ENCODE results near the gene PIP5K1C. TPM values are rescaled to one million over a fixed set of nuclear protein-coding genes. Genes with fewer than 3 reads are reported as not detected.

Gene PIP5K1C
- total and polyA plus RNA-seq, 9 of the 15 experiments (the other 6 are each of a cell fraction or from before 2014, with no cell fraction given) = 0.38 to 22.1 (median 4.1) TPM

- TF ChIP-seq E2F4 (CRISPR knock-in tag; IDR thresholded peaks at IDR 0.05; ENCODE audit: low read depth) (no peak), ZNF79 (CRISPR knock-in tag; IDR thresholded peaks at IDR 0.05; ENCODE audit: low read depth) (no peak), KAT8 (IDR thresholded peaks at IDR 0.05; ENCODE audit: low read depth) (no peak), NCOA6 (IDR thresholded peaks at IDR 0.05) (no peak), FOXP4 (CRISPR knock-in tag; IDR thresholded peaks at IDR 0.05; ENCODE audit: borderline replicate concordance) (no peak), STAG1 (CRISPR knock-in tag; IDR thresholded peaks at IDR 0.05; ENCODE audit: borderline replicate concordance) (no peak), KDM5B (IDR thresholded peaks at IDR 0.05; ENCODE audit: insufficient replicate concordance, low read depth, low read length) (no peak), SRSF7 (optimal IDR thresholded peaks at IDR 0.05; ENCODE audit: low read depth, low read length) (no peak), POLR2A (conservative IDR thresholded peaks at IDR 0.05) (peak; percentile 61), HNRNPUL1 (IDR thresholded peaks at IDR 0.05; ENCODE audit: low read length) (no peak), PTRF (tag; IDR thresholded peaks at IDR 0.05) (no peak), ZNF668 (CRISPR knock-in tag; IDR thresholded peaks at IDR 0.05) (no peak), GATAD2A (IDR thresholded peaks at IDR 0.05) (peak; percentile 51; the same call in 1 of the 2 replicates), HEY1 (CRISPR knock-in tag; IDR thresholded peaks at IDR 0.05; ENCODE audit: borderline replicate concordance) (no peak), NFE2 (IDR thresholded peaks at IDR 0.05; ENCODE audit: low read depth) (0 out of 2 replicates have a peak, but pooled peaks have one; percentile 18), ZBTB43 (CRISPR knock-in tag; IDR thresholded peaks at IDR 0.05) (no peak), RBM14 (IDR thresholded peaks at IDR 0.05; ENCODE audit: borderline replicate concordance, insufficient read depth, low read depth, low read length) (no peak), FOXP1 (CRISPR knock-in tag; IDR thresholded peaks at IDR 0.05) (no peak), TEAD2 (tag; IDR thresholded peaks at IDR 0.05) (no peak), ZNF143 (CRISPR knock-in tag; IDR thresholded peaks at IDR 0.05) (no peak)
- TF ChIP-seq, protein P1, sequence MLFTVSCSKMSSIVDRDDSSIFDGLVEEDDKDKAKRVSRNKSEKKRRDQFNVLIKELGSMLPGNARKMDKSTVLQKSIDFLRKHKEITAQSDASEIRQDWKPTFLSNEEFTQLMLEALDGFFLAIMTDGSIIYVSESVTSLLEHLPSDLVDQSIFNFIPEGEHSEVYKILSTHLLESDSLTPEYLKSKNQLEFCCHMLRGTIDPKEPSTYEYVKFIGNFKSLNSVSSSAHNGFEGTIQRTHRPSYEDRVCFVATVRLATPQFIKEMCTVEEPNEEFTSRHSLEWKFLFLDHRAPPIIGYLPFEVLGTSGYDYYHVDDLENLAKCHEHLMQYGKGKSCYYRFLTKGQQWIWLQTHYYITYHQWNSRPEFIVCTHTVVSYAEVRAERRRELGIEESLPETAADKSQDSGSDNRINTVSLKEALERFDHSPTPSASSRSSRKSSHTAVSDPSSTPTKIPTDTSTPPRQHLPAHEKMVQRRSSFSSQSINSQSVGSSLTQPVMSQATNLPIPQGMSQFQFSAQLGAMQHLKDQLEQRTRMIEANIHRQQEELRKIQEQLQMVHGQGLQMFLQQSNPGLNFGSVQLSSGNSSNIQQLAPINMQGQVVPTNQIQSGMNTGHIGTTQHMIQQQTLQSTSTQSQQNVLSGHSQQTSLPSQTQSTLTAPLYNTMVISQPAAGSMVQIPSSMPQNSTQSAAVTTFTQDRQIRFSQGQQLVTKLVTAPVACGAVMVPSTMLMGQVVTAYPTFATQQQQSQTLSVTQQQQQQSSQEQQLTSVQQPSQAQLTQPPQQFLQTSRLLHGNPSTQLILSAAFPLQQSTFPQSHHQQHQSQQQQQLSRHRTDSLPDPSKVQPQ (CRISPR knock-in tag; IDR thresholded peaks at IDR 0.05; ENCODE audit: borderline replicate concordance) = no peak
- TF ChIP-seq, protein P2, sequence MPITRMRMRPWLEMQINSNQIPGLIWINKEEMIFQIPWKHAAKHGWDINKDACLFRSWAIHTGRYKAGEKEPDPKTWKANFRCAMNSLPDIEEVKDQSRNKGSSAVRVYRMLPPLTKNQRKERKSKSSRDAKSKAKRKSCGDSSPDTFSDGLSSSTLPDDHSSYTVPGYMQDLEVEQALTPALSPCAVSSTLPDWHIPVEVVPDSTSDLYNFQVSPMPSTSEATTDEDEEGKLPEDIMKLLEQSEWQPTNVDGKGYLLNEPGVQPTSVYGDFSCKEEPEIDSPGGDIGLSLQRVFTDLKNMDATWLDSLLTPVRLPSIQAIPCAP (CRISPR knock-in tag; IDR thresholded peaks at IDR 0.05; ENCODE audit: borderline replicate concordance) = no peak
Observed at GRCh38 chr19:3608079-3608641, 92.1 kb downstream of the PIP5K1C start (continued).
